Activated T-cell treated with anti-CD3 and anti-CD28 coated beads, Interleukin-2, amount 50 U/mL, for 1 hour (primary cell): ENCODE data around the gene SEC11A.
A peak's percentile ranks its signal among the peaks of the same experiment; 100 is the strongest.
"Not testable (repeated sequence)": the region's sequence is repeated elsewhere in the genome, so short reads cannot be mapped to it uniquely, and the experiment has no call there.

Source experiments
- DNase-seq: peaks from one replicate; pipeline ENCODE4 v3.0.0-alpha.2; 2020

Gene SEC11A

DNA sequence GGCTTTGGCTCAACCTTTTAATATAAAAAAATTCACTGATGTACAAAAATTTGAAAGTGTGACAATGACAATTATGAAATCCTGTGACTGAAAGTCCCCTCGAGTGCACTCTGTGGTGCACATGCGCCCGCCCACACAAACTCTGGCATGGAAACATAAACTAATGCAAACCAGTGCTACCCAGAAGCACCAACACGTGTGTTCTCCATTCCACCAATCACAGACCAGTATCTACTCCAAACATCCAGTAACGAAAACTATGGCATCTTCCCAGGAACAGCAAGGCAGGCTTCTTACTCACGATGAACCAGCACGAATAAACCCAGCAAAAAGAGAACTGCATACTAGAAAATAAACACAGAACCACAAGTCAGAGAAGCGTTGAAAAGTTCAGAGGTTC lies 46.2 kb downstream of the SEC11A start:
- DNase-seq, result no peak

DNA sequence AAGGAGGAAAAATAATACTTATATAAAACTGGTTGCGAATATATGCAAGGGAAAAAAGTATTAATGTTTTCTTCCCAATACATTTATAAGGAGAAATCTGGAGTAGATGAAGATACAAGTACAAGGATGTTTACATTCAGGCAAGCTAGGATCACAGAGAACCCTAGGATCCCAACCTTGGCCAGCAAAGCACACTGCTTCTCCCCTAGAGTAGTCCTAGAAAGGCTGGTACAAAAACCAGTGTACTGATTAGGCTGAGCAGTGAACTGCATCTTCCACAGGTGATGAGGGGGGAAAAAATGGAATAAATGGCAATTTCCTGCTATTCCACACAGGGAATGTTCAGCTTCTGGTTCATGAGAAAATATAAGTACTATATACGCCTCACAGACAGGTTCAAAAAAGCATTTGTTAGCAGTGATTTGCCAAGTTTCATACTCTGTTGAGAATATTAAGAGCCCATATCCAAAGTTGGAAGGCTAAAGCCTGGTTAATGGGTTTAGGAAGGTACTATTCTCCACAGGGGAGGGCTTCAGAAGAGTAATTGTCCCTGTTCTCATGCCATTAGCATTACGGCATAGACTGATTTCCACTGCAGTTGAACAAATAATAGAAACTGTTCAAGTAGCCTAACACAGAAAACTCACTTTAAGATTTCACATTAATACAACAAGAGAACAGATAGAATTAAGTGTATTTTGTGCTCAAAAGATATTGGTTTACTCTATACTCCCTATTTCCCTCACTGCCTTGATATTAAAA lies 47.5 kb downstream of the SEC11A start:
- DNase-seq, result no peak

DNA sequence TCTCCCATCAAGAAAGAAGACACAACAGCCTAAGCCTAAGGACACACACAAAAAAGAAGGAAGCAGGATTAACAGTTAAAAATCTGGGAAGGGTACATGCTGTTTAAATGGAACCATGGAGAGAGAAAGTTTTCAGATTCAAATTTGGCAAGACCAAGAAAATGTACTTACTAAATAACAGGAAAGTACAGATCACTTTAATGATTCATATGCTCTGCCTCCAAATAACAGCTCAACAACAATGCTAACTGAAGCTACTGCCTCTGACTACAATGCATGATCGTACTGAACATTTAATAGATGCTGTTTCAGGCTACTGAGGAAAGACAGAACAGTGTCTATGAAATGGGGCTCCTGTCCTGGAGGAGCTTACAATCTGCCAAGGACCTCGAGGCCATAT lies 49.6 kb downstream of the SEC11A start:
- DNase-seq, result no peak

DNA sequence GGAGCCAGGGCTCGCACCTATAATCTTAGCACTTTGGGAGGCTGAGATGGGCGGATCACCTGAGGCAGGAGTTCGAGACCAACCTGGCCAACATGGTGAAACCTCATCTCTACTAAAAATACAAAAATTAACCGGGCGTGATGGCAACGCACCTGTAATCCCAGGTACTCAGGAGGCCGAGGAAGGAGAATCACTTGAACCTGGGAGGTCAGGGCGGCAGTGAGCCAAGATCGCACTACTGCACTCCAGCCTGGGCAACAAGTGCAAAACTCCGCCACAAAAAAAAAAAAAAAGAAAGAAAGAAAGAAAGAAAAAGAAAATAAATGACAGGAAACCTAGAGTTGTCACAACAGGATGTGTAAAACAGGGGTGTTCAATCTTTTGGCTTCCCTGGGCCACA lies 54.9 kb downstream of the SEC11A start:
- no peak for DNase-seq

DNA sequence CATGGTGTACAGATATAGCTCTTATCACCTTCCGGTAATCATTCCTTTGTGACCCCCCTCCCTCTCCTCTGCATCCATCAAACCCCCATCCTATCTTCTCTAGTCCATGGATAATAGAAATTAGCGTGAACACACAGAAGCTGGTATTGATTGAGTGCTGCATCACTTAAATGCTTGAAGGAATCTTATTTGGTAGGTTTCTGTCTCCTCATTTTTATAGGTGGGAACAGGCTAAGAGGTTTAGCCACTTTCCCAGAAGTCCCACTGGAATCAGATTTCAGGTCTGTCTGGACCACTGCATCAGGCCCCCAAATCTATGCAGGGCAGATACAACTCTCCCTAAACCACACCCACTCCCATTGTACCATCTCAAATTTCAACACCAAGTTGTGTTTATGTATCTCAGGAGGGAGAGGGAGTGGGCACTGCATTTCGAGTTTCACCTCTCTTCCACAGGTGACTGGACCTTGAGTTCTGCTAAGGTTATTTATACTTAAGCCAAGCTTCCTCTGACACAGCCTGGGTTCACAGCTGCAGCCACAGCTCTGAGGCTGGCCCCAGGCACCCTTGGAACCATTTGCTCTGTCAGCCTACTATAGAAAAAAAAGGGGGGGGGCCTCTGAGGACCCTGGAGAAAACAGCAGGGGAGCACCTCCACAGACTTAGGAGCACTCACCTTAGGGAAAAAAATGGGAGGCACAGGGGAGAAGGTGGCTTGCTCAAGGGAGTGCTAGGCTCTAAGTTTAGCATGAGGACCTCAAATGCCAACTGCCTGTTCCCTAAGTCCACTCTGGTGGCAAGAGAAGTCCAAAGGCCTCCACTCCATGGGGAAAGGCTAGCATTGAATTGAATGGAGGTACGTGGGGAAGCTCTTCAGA lies 55.8 kb downstream of the SEC11A start:
- DNase-seq, result peak; percentile 5

DNA sequence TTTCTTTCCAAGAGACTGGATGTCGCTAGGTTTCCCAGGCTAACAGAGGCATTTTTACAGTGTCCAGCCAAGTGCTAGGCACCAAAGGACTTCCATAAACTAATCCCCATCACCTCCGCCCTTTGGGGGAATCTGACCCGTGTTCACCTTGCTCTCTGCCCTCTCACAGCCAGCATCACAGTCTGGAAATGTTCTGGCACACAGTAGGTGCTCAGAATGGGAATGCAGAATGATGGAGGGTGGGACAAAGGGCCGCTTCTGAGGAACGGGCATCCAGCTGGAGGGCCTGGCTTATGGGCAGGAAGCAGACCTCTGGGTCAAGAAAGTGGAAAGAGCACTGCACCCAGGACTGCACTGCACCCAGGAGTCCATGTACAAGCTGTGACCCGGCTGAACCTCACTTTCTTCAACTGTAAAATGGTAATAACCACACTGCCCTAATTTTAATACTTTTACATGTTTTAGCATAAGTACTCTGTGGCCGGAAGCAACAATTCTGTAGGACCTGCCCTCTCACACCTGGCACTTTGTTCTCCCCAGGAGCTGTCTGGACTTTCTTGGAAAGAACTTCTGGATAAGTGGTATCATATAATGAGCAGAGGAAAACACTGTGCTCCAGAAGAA lies 57.0 kb downstream of the SEC11A start:
- DNase-seq, result peak; percentile 17

DNA sequence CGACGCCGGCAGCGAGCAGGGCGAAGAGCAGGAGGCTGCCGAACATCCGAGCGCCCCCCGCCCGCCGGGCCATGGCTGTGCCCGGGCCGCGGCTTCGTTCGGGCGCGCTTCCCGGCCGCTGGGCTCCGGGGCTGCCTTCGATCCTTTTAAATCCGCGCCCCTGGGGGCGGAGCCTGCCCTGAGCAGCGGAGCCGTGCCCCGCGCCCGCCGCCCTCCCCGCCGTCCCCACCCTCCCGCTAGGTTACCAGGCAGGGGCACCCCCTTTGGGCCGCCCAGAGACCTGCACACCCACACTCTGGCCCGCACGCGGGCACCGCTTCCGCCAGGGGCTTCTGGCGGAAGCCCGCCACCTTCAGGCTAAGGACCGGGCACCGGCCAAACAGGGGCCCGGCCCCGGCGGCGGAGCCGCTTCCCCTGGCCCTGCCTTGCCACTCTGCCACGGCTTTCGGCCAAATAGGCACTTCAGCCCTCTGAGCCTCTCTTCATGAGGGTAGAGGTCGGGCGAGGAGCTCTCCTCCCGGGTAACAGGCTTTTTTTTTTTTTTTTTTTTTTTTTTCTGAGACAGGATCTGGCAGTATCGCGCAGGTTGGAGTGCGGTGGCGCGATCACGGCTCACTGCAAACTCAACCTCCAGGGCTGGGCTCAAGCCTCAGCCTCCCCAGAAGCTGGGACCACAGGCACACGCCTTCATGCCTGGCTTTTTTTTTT lies 57.7 kb downstream of the SEC11A start, which contains the start of gene NMB:
TSS of gene NMB (minus strand) at position 120 of the 708 bp plus-strand sequence. CDS start at position 73, 47 bp downstream.
- DNase-seq, result peak; percentile 88

DNA sequence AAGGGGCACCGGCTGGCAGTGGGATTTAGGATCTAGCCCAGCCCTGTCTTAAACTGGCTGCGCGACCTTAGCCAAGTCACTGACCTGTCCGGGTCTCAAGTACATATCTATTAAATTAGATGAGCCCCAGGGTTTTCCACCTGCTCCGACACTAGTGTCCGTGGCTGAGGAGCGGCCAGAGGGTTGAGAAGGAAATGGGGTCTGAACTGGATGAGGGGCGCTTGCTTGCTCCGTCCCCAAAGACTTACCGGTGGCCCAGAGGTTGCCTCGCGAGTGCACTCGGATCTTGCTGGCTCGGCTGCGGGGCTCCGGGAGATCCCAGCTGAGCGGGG lies 58.2 kb downstream of the SEC11A start:
- DNase-seq, result no peak

DNA sequence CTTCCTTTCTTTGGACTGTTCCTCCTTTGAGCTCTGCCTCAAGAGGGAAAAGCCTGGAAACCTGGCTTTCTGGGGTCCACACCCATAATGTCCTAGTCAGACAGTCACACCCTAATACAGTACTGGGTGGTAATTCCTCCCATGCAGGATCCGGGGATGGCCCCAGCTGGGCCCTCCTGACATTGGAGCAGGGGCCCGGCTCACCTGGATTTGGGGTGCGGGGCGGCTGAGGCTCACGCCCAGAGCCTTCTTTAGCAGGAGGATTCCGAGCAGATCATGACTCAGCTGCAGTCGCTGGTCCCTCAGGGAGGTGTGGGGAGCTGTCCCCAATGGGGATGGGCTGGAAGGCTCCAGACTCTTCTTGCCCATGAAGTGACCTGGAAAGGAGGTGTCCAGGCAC lies 59.0 kb downstream of the SEC11A start:
- peak; percentile 18 for DNase-seq

DNA sequence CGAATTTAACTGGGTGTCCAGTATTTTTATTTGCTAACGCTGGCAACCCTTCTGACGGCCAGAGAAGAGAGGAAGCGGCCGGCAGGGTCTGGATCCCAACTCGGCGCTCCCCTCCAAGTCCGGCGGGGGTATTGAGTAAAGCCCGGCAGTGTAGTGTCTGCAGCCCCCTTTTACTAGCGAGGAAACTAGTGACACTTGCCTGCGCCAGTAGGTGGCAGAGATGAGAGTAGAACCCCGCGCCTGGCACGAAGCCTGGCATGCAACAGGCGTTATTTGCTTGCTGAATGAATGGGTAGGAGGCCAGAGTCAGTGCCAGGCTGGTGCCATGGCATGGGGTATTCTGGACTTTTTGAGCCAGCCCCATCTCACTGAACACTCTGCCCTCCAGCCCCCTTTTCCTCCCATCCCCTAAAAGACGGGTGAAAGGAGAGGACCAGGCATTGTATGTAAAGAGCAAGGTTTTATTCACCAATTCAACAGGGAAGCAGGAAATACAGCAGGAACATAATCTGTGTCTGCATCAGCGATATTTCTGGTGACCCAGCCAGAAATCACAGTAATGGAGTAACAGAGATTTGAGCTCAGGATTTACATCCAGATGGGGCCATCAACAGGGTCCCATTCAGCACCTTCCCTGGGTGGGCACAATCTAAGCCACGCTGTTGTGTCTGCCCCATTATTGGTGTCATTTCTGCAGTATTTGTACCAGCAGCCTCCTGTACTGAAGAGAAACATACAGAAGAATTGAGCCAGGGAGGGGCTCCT lies 61.1 kb downstream of the SEC11A start:
- peak; percentile 78 for DNase-seq

DNA sequence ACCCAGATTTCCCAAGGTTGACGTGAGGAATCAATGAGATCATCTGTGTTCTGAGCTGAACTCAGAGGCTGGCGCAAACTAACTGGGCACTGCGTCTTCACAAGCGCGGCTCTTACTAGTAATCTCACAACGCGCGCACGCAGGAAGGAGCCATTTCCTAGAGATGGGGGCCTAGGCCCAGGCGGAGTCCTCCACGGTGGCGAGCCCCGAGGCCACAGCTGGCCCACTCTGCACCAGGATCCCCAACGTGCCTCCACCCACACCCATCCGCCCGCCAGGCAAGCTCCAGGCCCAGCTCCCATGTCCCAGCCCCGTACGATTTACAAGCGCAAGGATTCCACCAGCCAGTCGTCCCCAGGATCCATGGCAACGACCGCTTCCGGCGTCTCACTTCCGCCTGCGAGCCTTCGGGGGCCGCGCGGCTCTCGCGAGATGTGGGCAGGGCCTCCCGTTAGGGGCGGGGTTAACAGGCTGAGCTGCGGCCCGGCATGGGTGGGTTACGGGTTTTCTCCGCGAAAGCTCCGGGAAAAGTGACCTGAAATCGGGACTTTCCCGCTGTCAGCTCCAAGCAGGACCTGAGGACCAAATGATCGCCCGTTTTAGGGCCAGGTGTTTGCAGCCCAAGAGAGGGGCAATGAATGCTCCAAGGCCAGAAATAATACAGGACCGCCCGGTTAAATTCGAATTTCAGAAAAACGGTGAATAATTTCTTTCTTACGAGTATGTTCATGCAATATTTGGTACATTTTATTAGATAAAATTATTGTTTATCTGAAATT lies 61.8 kb downstream of the SEC11A start, which contains the start of gene WDR73:
TSS of gene WDR73 (minus strand) at position 374 of the 779 bp plus-strand sequence. CDS start at position 365, 9 bp downstream.
- peak; percentile 98 for DNase-seq

DNA sequence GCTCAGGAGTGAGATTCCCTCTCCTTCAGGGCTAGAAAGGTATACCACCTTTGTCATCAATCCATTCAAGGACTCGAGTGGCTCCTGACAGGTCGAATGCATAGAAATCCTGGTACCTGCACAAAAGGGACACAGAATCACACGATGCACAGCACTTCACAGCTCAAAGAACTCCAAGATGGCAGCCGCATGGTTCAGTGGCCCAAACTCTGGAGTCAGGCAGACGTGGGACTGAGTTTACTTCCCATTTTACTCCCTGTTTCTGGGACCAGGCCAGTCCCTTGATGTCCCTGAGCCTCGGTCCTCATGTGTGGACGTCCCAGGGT lies 62.4 kb downstream of the SEC11A start:
- DNase-seq, result no peak

DNA sequence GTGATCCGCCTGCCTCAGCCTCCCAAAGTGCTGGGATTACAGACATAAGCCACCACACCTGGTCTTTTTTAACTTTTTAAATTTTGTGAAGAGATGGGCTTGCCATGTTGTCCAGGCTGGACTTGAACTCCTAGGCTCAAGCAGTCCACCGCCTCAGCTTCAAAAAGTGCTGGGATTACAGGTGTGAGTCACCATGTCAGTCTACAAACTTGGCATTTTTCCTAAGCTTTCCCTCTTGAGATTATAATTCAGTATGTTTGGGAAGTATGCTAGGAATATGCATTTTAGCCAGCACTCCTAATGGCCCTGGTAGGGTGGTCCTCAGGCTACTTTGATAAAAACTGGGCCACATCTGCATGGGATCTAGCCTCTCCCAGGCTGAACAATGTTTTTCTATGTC lies 66.2 kb downstream of the SEC11A start:
- no peak for DNase-seq

DNA sequence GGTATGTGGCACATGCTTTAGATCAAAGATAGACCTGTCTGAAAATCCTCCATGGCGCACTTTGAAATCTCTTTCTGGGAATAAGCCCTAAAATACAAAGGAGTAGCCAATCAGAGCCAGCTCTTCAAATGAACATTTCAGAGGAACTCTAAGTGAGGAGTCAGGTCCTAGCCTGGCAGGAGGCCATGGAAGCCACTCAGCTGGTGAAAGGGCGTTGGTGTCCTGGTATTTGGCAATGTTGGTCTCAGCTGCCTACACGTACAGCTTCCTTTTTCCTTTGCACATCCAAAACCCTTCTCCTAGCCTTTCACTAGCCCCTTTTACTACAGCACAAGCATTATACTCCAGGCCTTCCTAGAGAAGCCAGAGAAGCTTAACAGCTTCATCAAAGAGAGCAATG lies 67.4 kb downstream of the SEC11A start:
- DNase-seq, result no peak

DNA sequence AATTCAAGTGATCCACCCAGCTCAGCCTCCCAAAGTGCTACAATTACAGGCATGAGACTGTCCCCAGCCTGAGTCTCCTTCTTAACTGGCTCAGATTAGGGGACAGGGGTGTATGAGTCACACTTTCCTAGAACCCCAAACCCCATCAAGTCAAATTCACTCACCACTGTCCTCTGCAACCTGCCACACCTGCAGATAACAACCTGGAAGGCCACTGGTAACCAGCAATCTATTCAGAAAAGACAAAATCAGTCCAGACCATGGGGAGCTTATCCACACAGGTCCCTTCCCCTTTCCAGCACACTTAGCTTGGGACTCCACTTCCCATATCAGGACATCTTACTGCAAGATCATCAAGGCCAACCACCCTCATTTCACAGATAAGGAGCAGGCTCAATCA lies 68.2 kb downstream of the SEC11A start:
- DNase-seq, result no peak

DNA sequence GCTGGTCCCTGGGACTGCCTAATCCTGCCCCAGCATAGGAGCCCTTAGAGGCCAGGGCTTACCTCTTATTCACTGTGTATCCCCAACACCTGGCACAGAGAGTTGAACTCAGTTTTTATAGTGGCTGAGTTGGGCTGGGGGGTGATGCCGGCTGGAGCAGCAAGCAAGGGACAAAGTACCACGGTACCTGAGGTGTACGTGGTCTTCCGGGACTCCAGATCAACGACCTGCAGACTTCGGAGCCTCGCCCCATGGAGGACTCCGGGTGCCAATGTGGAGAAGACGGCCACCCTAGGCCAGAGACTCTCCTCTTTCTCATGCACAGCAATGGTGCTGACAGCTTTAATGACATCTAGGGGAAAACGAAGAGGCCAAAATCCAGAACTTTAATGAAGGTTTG lies 69.9 kb downstream of the SEC11A start:
- no peak for DNase-seq

DNA sequence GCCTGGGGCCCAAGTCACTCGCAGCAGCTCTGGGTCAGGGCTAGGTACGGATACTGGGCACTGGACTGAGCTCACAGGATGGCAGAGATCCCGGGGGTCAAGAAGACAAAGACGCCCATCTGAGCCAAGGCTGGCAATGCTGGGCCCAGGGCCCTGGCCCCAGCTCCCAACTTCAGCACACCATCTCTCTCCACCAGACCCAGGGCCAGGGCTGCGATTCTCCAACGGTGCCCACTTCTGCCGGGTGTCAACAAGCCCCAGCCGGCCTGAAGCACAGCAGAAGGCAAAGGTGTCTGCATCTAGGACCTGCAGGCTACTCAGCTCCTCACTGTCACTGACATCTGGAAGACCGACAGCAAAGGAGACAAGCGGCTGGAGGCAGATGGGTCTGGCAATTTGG lies 70.4 kb downstream of the SEC11A start:
- no peak for DNase-seq

DNA sequence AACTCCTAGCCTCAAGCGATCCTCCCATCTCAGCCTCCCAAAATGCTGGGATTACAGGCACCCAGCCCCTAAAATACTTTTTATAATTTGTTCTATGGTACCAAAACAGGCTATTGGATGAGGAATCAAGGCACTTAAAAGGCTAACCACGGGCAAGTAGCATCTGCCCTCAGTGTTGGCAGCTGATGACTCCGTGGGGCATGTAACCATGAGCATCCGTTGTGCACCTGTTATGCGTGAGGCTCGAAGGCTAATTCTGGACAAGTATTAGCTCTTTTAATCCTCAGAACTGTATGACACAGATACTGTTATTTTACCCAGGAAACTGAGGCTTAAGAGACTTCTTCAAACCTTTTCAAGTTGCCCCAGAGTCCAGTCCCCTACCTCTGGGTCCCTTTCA lies 72.1 kb downstream of the SEC11A start:
- no peak for DNase-seq

DNA sequence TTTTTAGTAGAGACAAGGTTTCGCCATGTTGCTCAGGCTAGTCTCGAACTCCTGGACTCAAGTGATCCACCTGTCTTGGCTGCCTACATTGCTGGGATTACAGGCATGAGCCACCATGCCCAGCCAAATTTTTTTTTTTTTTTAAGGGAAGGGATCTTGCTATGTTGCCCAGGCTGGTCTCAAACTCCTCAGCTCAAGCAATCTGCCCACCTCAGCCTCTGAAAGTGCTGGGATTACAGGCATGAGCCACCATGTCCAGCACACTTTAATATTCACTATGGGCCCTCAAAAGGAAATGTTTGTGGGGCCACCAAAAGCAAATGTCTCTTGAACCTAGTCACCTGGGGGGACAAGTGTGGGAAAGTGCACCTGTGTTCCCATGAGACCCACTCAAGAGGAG lies 73.3 kb downstream of the SEC11A start:
- not testable (repeated sequence) for DNase-seq

DNA sequence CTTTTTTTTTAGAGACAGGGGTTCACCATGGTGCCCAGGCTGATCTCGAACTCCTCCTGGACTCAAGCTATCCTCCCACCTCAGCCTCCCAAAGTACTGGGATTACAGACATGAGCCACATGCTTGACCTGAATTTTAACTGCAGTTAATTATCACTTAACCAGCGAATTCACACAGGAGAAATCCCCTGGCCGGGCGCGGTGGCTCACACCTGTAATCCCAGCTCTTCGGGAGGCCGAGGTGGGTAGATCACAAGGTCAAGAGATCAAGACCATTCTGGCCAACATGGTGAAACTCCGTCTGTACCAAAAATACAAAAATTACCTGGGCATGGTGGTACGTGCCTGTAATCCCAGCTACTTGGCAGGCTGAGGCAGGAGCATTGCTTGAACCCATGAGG lies 74.1 kb downstream of the SEC11A start:
- DNase-seq, result not testable (repeated sequence)

DNA sequence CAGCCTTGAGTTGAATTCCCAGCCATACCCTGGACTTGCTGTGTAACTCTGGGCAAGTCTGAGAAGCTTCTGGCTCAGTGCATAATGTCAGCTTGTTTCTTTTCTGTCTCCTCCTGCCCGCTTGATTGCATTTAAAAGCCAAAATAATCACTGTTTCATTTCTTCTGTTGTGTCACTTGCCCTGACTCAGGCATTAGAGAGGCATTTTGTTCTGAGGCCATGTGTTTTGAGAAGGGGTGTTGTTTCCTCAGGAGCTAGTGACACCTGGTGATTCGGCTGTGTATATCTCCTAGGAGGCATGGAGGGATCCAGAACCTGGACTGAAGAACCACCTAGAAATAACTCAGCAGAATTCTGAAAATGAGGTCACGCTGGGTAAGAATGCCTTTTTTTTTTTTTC lies 77.8 kb downstream of the SEC11A start:
- DNase-seq, result no peak
